Measurements from ENCODE around the gene PRKCE. TPM values are rescaled to one million over a fixed set of nuclear protein-coding genes. Genes with fewer than 3 reads are reported as not detected.

Gene PRKCE
- total RNA-seq, 1 donor from 2014 or later, result 11.7 TPM

GRCh38 chr2:45891719-45892424 lies 240.4 kb downstream of the PRKCE start:
- intact Hi-C loops (cut with micrococcal nuclease), result no loop called here
- no peak overlapping the region for H3K4me3 Mint-ChIP-seq

GRCh38 chr2:45892425-45892745 lies 240.9 kb downstream of the PRKCE start:
- intact Hi-C loops (cut with micrococcal nuclease), result no loop called here
- no peak overlapping the region for H3K27ac Mint-ChIP-seq
- H3K4me3 Mint-ChIP-seq, result no peak overlapping the region
- H3K36me3 Mint-ChIP-seq (ENCODE audit: low read depth), result peaks cover 2% of the 10 kb centered on the region
- no peaks in the 10 kb centered on the region for H3K27me3 Mint-ChIP-seq (ENCODE audit: insufficient read depth)
- no peaks in the 10 kb centered on the region for H3K9me3 Mint-ChIP-seq
- peaks cover 23% of the 10 kb centered on the region for H3K4me1 Mint-ChIP-seq (ENCODE audit: low read depth)
- no peak for DNase-seq (ENCODE audit: low spot score)

More at GRCh38 chr2:45891719-45892424, 240.4 kb downstream of the PRKCE start:
- H3K9me3 Mint-ChIP-seq, result no peaks in the 10 kb centered on the region
- DNase-seq (ENCODE audit: low spot score), result no peak
- H3K27ac Mint-ChIP-seq, result no peak overlapping the region
- peaks cover 23% of the 10 kb centered on the region for H3K4me1 Mint-ChIP-seq (ENCODE audit: low read depth)
- H3K27me3 Mint-ChIP-seq (ENCODE audit: insufficient read depth), result no peaks in the 10 kb centered on the region
- peaks cover 2% of the 10 kb centered on the region for H3K36me3 Mint-ChIP-seq (ENCODE audit: low read depth)

- no peak overlapping the region for H3K27ac Mint-ChIP-seq
- intact Hi-C loops (cut with micrococcal nuclease), result no loop called here
- peaks cover 23% of the 10 kb centered on the region for H3K4me1 Mint-ChIP-seq (ENCODE audit: low read depth)
- H3K36me3 Mint-ChIP-seq (ENCODE audit: low read depth), result peaks cover 2% of the 10 kb centered on the region
- H3K4me3 Mint-ChIP-seq, result no peak overlapping the region
- no peaks in the 10 kb centered on the region for H3K27me3 Mint-ChIP-seq (ENCODE audit: insufficient read depth)
- no peak for DNase-seq (ENCODE audit: low spot score)
- H3K9me3 Mint-ChIP-seq, result no peaks in the 10 kb centered on the region
Observed at GRCh38 chr2:45892757-45893156, 241.3 kb downstream of the PRKCE start.

- peaks cover 2% of the 10 kb centered on the region for H3K36me3 Mint-ChIP-seq (ENCODE audit: low read depth)
- no peak for DNase-seq (ENCODE audit: low spot score)
- H3K4me3 Mint-ChIP-seq, result no peak overlapping the region
- peaks cover 19% of the 10 kb centered on the region for H3K4me1 Mint-ChIP-seq (ENCODE audit: low read depth)
- intact Hi-C loops (cut with micrococcal nuclease), result no loop called here
- H3K27me3 Mint-ChIP-seq (ENCODE audit: insufficient read depth), result no peaks in the 10 kb centered on the region
- H3K9me3 Mint-ChIP-seq, result no peaks in the 10 kb centered on the region
- H3K27ac Mint-ChIP-seq, result no peak overlapping the region
Observed at GRCh38 chr2:45894211-45894610, 242.7 kb downstream of the PRKCE start.

GRCh38 chr2:45895241-45895861 lies 243.9 kb downstream of the PRKCE start:
- Mint-ChIP-seq H3K27ac (no peak overlapping the region), H3K4me3 (no peak overlapping the region), H3K36me3 (ENCODE audit: low read depth) (peaks cover 2% of the 10 kb centered on the region), H3K4me1 (ENCODE audit: low read depth) (peaks cover 18% of the 10 kb centered on the region), H3K27me3 (ENCODE audit: insufficient read depth) (no peaks in the 10 kb centered on the region), H3K9me3 (no peaks in the 10 kb centered on the region)
- DNase-seq (ENCODE audit: low spot score), result no peak
- intact Hi-C loops (cut with micrococcal nuclease), result no loop called here

GRCh38 chr2:45896311-45896710 lies 244.8 kb downstream of the PRKCE start:
- no peaks in the 10 kb centered on the region for H3K9me3 Mint-ChIP-seq
- no peak overlapping the region for H3K27ac Mint-ChIP-seq
- intact Hi-C loops (cut with micrococcal nuclease), result no loop called here
- no peaks in the 10 kb centered on the region for H3K27me3 Mint-ChIP-seq (ENCODE audit: insufficient read depth)
- H3K36me3 Mint-ChIP-seq (ENCODE audit: low read depth), result peaks cover 2% of the 10 kb centered on the region
- DNase-seq (ENCODE audit: low spot score), result no peak
- peaks cover 11% of the 10 kb centered on the region for H3K4me1 Mint-ChIP-seq (ENCODE audit: low read depth)
- no peak overlapping the region for H3K4me3 Mint-ChIP-seq

GRCh38 chr2:45897842-45898241 lies 246.4 kb downstream of the PRKCE start:
- no peaks in the 10 kb centered on the region for H3K4me1 Mint-ChIP-seq (ENCODE audit: low read depth)
- H3K27me3 Mint-ChIP-seq (ENCODE audit: insufficient read depth), result peaks cover 3% of the 10 kb centered on the region
- no peak overlapping the region for H3K27ac Mint-ChIP-seq
- H3K4me3 Mint-ChIP-seq, result no peak overlapping the region
- intact Hi-C loops (cut with micrococcal nuclease), result no loop called here
- no peaks in the 10 kb centered on the region for H3K9me3 Mint-ChIP-seq
- no peaks in the 10 kb centered on the region for H3K36me3 Mint-ChIP-seq (ENCODE audit: low read depth)
- DNase-seq (ENCODE audit: low spot score), result no peak

- Mint-ChIP-seq H3K27me3 (ENCODE audit: insufficient read depth) (peaks cover 3% of the 10 kb centered on the region), H3K36me3 (ENCODE audit: low read depth) (no peaks in the 10 kb centered on the region), H3K4me3 (no peak overlapping the region), H3K9me3 (no peaks in the 10 kb centered on the region), H3K27ac (no peak overlapping the region), H3K4me1 (ENCODE audit: low read depth) (no peaks in the 10 kb centered on the region)
- intact Hi-C loops (cut with micrococcal nuclease), result no loop called here
- DNase-seq (ENCODE audit: low spot score), result no peak
Observed at GRCh38 chr2:45898819-45899218, 247.3 kb downstream of the PRKCE start.

GRCh38 chr2:45899926-45900325 lies 248.5 kb downstream of the PRKCE start:
- Mint-ChIP-seq H3K27me3 (ENCODE audit: insufficient read depth) (peaks cover 3% of the 10 kb centered on the region), H3K27ac (no peak overlapping the region)
- intact Hi-C loops (cut with micrococcal nuclease), result no loop called here

GRCh38 chr2:45901468-45902032 lies 250.1 kb downstream of the PRKCE start:
- Mint-ChIP-seq H3K9me3 (no peaks in the 10 kb centered on the region), H3K4me1 (ENCODE audit: low read depth) (no peaks in the 10 kb centered on the region), H3K4me3 (no peak overlapping the region), H3K27ac (no peak overlapping the region), H3K27me3 (ENCODE audit: insufficient read depth) (peaks cover 3% of the 10 kb centered on the region), H3K36me3 (ENCODE audit: low read depth) (no peaks in the 10 kb centered on the region)
- intact Hi-C loops (cut with micrococcal nuclease), result no loop called here
- no peak for DNase-seq (ENCODE audit: low spot score)

More at GRCh38 chr2:45899926-45900325, 248.5 kb downstream of the PRKCE start:
- H3K4me3 Mint-ChIP-seq, result no peak overlapping the region
- H3K9me3 Mint-ChIP-seq, result no peaks in the 10 kb centered on the region
- H3K4me1 Mint-ChIP-seq (ENCODE audit: low read depth), result no peaks in the 10 kb centered on the region
- DNase-seq (ENCODE audit: low spot score), result no peak
- no peaks in the 10 kb centered on the region for H3K36me3 Mint-ChIP-seq (ENCODE audit: low read depth)

GRCh38 chr2:45902380-45902779 lies 250.9 kb downstream of the PRKCE start:
- no peaks in the 10 kb centered on the region for H3K36me3 Mint-ChIP-seq (ENCODE audit: low read depth)
- no peak overlapping the region for H3K27ac Mint-ChIP-seq
- H3K9me3 Mint-ChIP-seq, result no peaks in the 10 kb centered on the region
- peaks cover 3% of the 10 kb centered on the region for H3K27me3 Mint-ChIP-seq (ENCODE audit: insufficient read depth)
- H3K4me1 Mint-ChIP-seq (ENCODE audit: low read depth), result no peaks in the 10 kb centered on the region
- no peak for DNase-seq (ENCODE audit: low spot score)
- no peak overlapping the region for H3K4me3 Mint-ChIP-seq
- intact Hi-C loops (cut with micrococcal nuclease), result no loop called here

- Mint-ChIP-seq H3K27me3 (ENCODE audit: insufficient read depth) (peaks cover 3% of the 10 kb centered on the region), H3K27ac (no peak overlapping the region), H3K4me3 (no peak overlapping the region), H3K4me1 (ENCODE audit: low read depth) (no peaks in the 10 kb centered on the region), H3K36me3 (ENCODE audit: low read depth) (no peaks in the 10 kb centered on the region), H3K9me3 (no peaks in the 10 kb centered on the region)
- no peak for DNase-seq (ENCODE audit: low spot score)
- intact Hi-C loops (cut with micrococcal nuclease), result no loop called here
Observed at GRCh38 chr2:45902781-45903375, 251.4 kb downstream of the PRKCE start.

GRCh38 chr2:45904267-45904945 lies 252.9 kb downstream of the PRKCE start:
- Mint-ChIP-seq H3K4me1 (ENCODE audit: low read depth) (no peaks in the 10 kb centered on the region), H3K27ac (no peak overlapping the region), H3K9me3 (no peaks in the 10 kb centered on the region), H3K27me3 (ENCODE audit: insufficient read depth) (peaks cover 3% of the 10 kb centered on the region), H3K36me3 (ENCODE audit: low read depth) (no peaks in the 10 kb centered on the region), H3K4me3 (no peak overlapping the region)
- no peak for DNase-seq (ENCODE audit: low spot score)
- intact Hi-C loops (cut with micrococcal nuclease), result no loop called here

Data from activated T-helper 1 cell treated with anti-CD3 and anti-CD28 coated beads, Interleukin-12 subunit alpha, Interleukin-12 subunit beta, Interleukin-2, Interleukin-4 antibody, amounts not matched to agents 30 ng/mL and 10 ng/mL and 1 ng/mL, durations not matched to agents 14 hours and 24 hours and 36 hours (primary cell).